H9 (cell line): ENCODE measurements around the gene NSFL1C. TPM values are rescaled to one million over a fixed set of nuclear protein-coding genes. Genes with fewer than 3 reads are reported as not detected.

Experiments
- DNase-seq: peaks from one replicate; pipeline ENCODE4 v3.0.0-alpha.2; 2017
- H2AFZ ChIP-seq: one replicate; pipeline ENCODE4 v1.6.1; 2013; ENCODE audit warnings: mild to moderate bottlenecking, low read length, control low read depth, moderate library complexity
- H2AK5ac ChIP-seq: 2 replicates; pipeline ENCODE4 v1.6.1; 2013; ENCODE audit warnings: low read length, control low read depth, mixed read lengths; ENCODE audit not compliant: insufficient read length
- H2BK120ac ChIP-seq: one replicate; pipeline ENCODE4 v1.6.1; 2013; ENCODE audit warnings: low read depth, mild to moderate bottlenecking, low read length, control low read depth, inconsistent platforms; ENCODE audit not compliant: poor library complexity, severe bottlenecking
- H2BK12ac ChIP-seq: 2 replicates; pipeline ENCODE4 v1.6.1; 2013; ENCODE audit warnings: low read length, control low read depth, mixed read lengths, low read depth; ENCODE audit not compliant: insufficient read length
- H2BK15ac ChIP-seq: 2 replicates; pipeline ENCODE4 v1.6.1; 2013; ENCODE audit warnings: low read depth, low read length, control low read depth
- H2BK20ac ChIP-seq: one replicate; pipeline ENCODE4 v1.6.1; 2013; ENCODE audit warnings: low read depth, mild to moderate bottlenecking, low read length, control low read depth, inconsistent platforms; ENCODE audit not compliant: poor library complexity, severe bottlenecking
- H2BK5ac ChIP-seq: 2 replicates; pipeline ENCODE4 v1.6.1; 2013; ENCODE audit warnings: low read length, control low read depth, mixed read lengths; ENCODE audit not compliant: insufficient read length
- H3K14ac ChIP-seq: 2 replicates; pipeline ENCODE4 v1.6.1; 2013; ENCODE audit warnings: low read length, control low read depth; ENCODE audit not compliant: insufficient read depth
- H3K18ac ChIP-seq: 2 replicates; pipeline ENCODE4 v1.6.1; 2013; ENCODE audit warnings: low read depth, mild to moderate bottlenecking, mixed read lengths, low read length, control low read depth; ENCODE audit not compliant: insufficient read length
- H3K23ac ChIP-seq: 2 replicates; pipeline ENCODE4 v1.6.1; 2013; ENCODE audit warnings: low read length, control low read depth, mixed read lengths, low read depth; ENCODE audit not compliant: insufficient read length
- H3K23me2 ChIP-seq: 2 replicates; pipeline ENCODE4 v1.6.1; 2013; ENCODE audit warnings: low read depth, mild to moderate bottlenecking, mixed read lengths, low read length, control low read depth; ENCODE audit not compliant: insufficient read length, poor library complexity, severe bottlenecking
- H3K27ac ChIP-seq: 2 replicates; pipeline ENCODE4 v1.5.1; 2013; ENCODE audit warnings: low read length, control low read depth, mixed read lengths, low read depth; ENCODE audit not compliant: insufficient read length
- H3K27me3 ChIP-seq: 2 replicates; pipeline ENCODE4 v1.6.1; 2013; ENCODE audit warnings: low read length, control low read depth, inconsistent platforms; ENCODE audit not compliant: insufficient read depth
- H3K4ac ChIP-seq: 2 replicates; pipeline ENCODE4 v1.6.1; 2013; ENCODE audit warnings: low read depth, mild to moderate bottlenecking, control low read depth, inconsistent platforms, low read length, moderate library complexity
- H3K4me1 ChIP-seq: 2 replicates; pipeline ENCODE4 v1.6.1; 2013; ENCODE audit warnings: low read length, control low read depth, inconsistent platforms; ENCODE audit not compliant: insufficient read depth
- H3K4me2 ChIP-seq: 2 replicates; pipeline ENCODE4 v1.6.1; 2013; ENCODE audit warnings: low read length, control low read depth, mixed read lengths; ENCODE audit not compliant: insufficient read length, insufficient read depth
- H3K56ac ChIP-seq: 2 replicates; pipeline ENCODE4 v1.6.1; 2013; ENCODE audit warnings: low read depth, mild to moderate bottlenecking, mixed read lengths, low read length, control low read depth; ENCODE audit not compliant: insufficient read length
- H3K79me1 ChIP-seq: 2 replicates; pipeline ENCODE4 v1.6.1; 2013; ENCODE audit warnings: low read depth, mild to moderate bottlenecking, moderate library complexity, low read length, control low read depth, inconsistent platforms; ENCODE audit not compliant: insufficient read depth, poor library complexity, severe bottlenecking
- H3K79me2 ChIP-seq: 2 replicates; pipeline ENCODE4 v1.6.1; 2013; ENCODE audit warnings: low read length, control low read depth, inconsistent platforms; ENCODE audit not compliant: insufficient read depth
- H3K9ac ChIP-seq: 2 replicates; pipeline ENCODE4 v1.6.1; 2013; ENCODE audit warnings: low read length, control low read depth, mixed read lengths; ENCODE audit not compliant: insufficient read length; ENCODE audit errors: extremely low read depth
- H3K9me3 ChIP-seq: one replicate; pipeline ENCODE4 v1.6.1; 2013; ENCODE audit warnings: low read depth, low read length, inconsistent platforms; ENCODE audit not compliant: control insufficient read depth
- H3T11ph ChIP-seq: one replicate; pipeline ENCODE4 v1.6.1; 2013; ENCODE audit warnings: mild to moderate bottlenecking, low read length, control low read depth, inconsistent platforms
- H4K20me1 ChIP-seq: one replicate; pipeline ENCODE4 v1.6.1; 2013; ENCODE audit not compliant: control insufficient read depth, insufficient read length, insufficient read depth
- H4K5ac ChIP-seq: 2 replicates; pipeline ENCODE4 v1.6.1; 2013; ENCODE audit warnings: low read depth, mild to moderate bottlenecking, mixed read lengths, low read length, control low read depth; ENCODE audit not compliant: insufficient read length
- H4K8ac ChIP-seq: replicated peaks from 2 replicates; pipeline ENCODE4 v1.6.1; 2013; ENCODE audit warnings: low read length, control low read depth, mixed read lengths, low read depth; ENCODE audit not compliant: insufficient read length
- H4K91ac ChIP-seq: 2 replicates; pipeline ENCODE4 v1.6.1; 2013; ENCODE audit warnings: low read depth, mild to moderate bottlenecking, moderate library complexity, mixed read lengths, low read length, control low read depth; ENCODE audit not compliant: insufficient read length
- H3K27ac Mint-ChIP-seq, 3 experiments: 2 replicates in 2 of 3; 3 replicates in 1 of 3; pipeline ENCODE4 v1.8.0; 2020 to 2021; ENCODE audit warnings: mixed read lengths in 3 of 3, mild to moderate bottlenecking in 1 of 3, moderate library complexity in 1 of 3
- H3K27me3 Mint-ChIP-seq: 2 replicates; pipeline ENCODE4 v1.8.0; 2021; ENCODE audit warnings: low read depth, mild to moderate bottlenecking, moderate library complexity, mixed read lengths
- H3K36me3 Mint-ChIP-seq, 3 experiments: 2 replicates in 2 of 3; 3 replicates in 1 of 3; pipeline ENCODE4 v1.8.0; 2020 to 2021; ENCODE audit warnings: low read depth in 3 of 3, mixed read lengths in 3 of 3; ENCODE audit not compliant: insufficient read depth in 1 of 3
- H3K4me1 Mint-ChIP-seq, 2 experiments: 2 replicates each; pipeline ENCODE4 v1.8.0; 2020; ENCODE audit warnings: mixed read lengths in 2 of 2
- H3K4me3 Mint-ChIP-seq, 2 experiments: 2 replicates in 1 of 2; 3 replicates in 1 of 2; pipeline ENCODE4 v1.8.0; 2020 to 2021; ENCODE audit warnings: mild to moderate bottlenecking in 2 of 2, mixed read lengths in 2 of 2, moderate library complexity in 1 of 2
- H3K9me3 Mint-ChIP-seq, 2 experiments: 2 replicates in 1 of 2; 3 replicates in 1 of 2; pipeline ENCODE4 v1.8.0; 2020; ENCODE audit warnings: mild to moderate bottlenecking in 2 of 2, mixed read lengths in 2 of 2, moderate library complexity in 1 of 2
- CTCF ChIP-seq: fragments of 200-600 bp; sonication (generic); conservative IDR thresholded peaks from 3 replicates; pipeline ENCODE4 v1.8.0; 2021; ENCODE audit warnings: antibody characterized with exemption, mild to moderate bottlenecking
- WGBS: extraction: QIAGEN DNeasy Blood & Tissue Kit; methylation state at CpG from one replicate; pipeline ENCODE4 v1.1.7; 2013; ENCODE audit warnings: missing lambda C conversion rate, low lambda C conversion rate, mixed read lengths; ENCODE audit not compliant: insufficient read length; ENCODE audit errors: extremely low coverage; 5-methylcytosine and 5-hydroxymethylcytosine counted together
- total RNA-seq: library from RNA; stranded (reverse); gene quantifications from 2 replicates; pipeline ENCODE4 v1.2.1, GENCODE V29; 2021

NSFL1C gene
- total RNA-seq, 1 experiment from 2014 or later = 81.8 TPM

- WGBS = no CpG with 5 or more reads among the region's 6 CpGs
- H3K36me3 Mint-ChIP-seq = peaks cover 55 to 88% (median 83%) of the 10 kb centered on the region in 3 experiments; a peak in 6 of 7 replicates
- peaks cover 31% of the 10 kb centered on the region for H3K9me3 ChIP-seq
Observed at GRCh38 chr20:1449370-1449769, 17.3 kb downstream of the NSFL1C start.

More at GRCh38 chr20:1449370-1449769, 17.3 kb downstream of the NSFL1C start:
- no peak overlapping the region for H3K23ac ChIP-seq
- H3K4me1 Mint-ChIP-seq = no peaks in the 10 kb centered on the region
- H4K8ac ChIP-seq = no peak overlapping the region
- no peak overlapping the region for H4K91ac ChIP-seq
- no peak overlapping the region for H2AK5ac ChIP-seq
- H3T11ph ChIP-seq = no peak overlapping the region
- H3K79me1 ChIP-seq = no peaks in the 10 kb centered on the region
- no peaks in the 10 kb centered on the region; a peak in 1 of 5 replicates for H3K9me3 Mint-ChIP-seq
- TF ChIP-seq CTCF = no peak
- H2BK5ac ChIP-seq = no peak overlapping the region
- no peak overlapping the region for H3K56ac ChIP-seq
- H3K27me3 ChIP-seq = no peaks in the 10 kb centered on the region
- no peaks in the 10 kb centered on the region for H3K27me3 Mint-ChIP-seq
- no peaks in the 10 kb centered on the region for H3K79me2 ChIP-seq
- no peaks in the 10 kb centered on the region for H3K4me1 ChIP-seq
- no peak overlapping the region for H2AFZ ChIP-seq
- H3K27ac Mint-ChIP-seq = no peak overlapping the region; a peak in 1 of 7 replicates
- H3K4ac ChIP-seq = no peak overlapping the region
- H2BK20ac ChIP-seq = no peak overlapping the region
- no peak overlapping the region for H4K5ac ChIP-seq
- H3K4me2 ChIP-seq = no peak overlapping the region
- no peaks in the 10 kb centered on the region for H3K23me2 ChIP-seq
- H3K18ac ChIP-seq = no peak overlapping the region
- H2BK15ac ChIP-seq = no peak overlapping the region
- H3K9ac ChIP-seq = no peak overlapping the region
- H2BK12ac ChIP-seq = no peak overlapping the region
- H2BK120ac ChIP-seq = no peak overlapping the region
- no peak overlapping the region for H3K14ac ChIP-seq
- H3K4me3 Mint-ChIP-seq = no peak overlapping the region
- no peak for DNase-seq
- no peaks in the 10 kb centered on the region for H4K20me1 ChIP-seq
- no peak overlapping the region for H3K27ac ChIP-seq
